ENCODE results near the gene ARL9.

DNA sequence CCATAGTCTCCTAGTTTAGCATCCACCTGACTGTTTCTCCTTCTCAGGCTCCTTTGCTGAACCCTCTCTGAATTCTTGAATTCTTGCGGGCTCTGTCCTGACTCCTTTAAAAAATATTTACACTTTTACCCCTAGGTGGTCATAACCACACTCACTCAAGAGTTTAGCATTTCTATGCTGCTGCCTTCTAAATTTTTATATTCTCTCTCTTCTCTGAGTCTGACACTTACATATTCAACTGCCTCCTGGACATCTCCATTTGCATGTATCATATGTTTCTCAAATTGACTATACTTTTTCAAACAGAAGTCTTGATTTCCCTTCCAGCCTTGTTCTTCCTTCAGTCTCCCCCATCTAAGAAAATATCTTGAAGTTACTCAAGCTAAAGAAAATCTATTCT lies 31.6 kb downstream of the ARL9 start:
- no peak for TF ChIP-seq YY1 (IDR thresholded peaks at IDR 0.05; ENCODE audit: insufficient read depth, insufficient read length)
- no peak for TF ChIP-seq ZNF274 (IDR thresholded peaks at IDR 0.05; ENCODE audit: low read depth, low read length)
- no peak for TF ChIP-seq SUZ12 (IDR thresholded peaks at IDR 0.05; ENCODE audit: extremely low read depth, insufficient read depth, insufficient read length)

All from NT2/D1 (cell line).